Astrocyte of the cerebellum (primary cell): ENCODE measurements around the gene ZNF225.
A peak's percentile ranks its signal among the peaks of the same experiment; 100 is the strongest.

Experiments
- DNase-seq: peaks from one replicate; pipeline ENCODE4 v3.0.0-alpha.2; 2011; ENCODE audit warnings: low read depth
- H3K4me3 ChIP-seq: 2 replicates; pipeline ENCODE4 v1.5.1; 2011; ENCODE audit warnings: mild to moderate bottlenecking, low read depth, low read length, moderate library complexity
- CTCF ChIP-seq: IDR thresholded peaks from 2 replicates; pipeline ENCODE4 v1.5.1; 2012; ENCODE audit warnings: low read length, low read depth, moderate library complexity, mild to moderate bottlenecking; ENCODE audit errors: missing control alignments
- in situ Hi-C: cut with HindIII; loops from 2 replicates; pipeline ENCODE4 v1.10.0; 2017; ENCODE audit warnings: low sequenced_read_pairs

ZNF225 gene

GRCh38 chr19:44113138-44113783, at the start of gene ZNF225:
Gene ZNF225, plus strand, starts transcription at chr19:44113399. Its CDS starts 2,429 bp downstream, at chr19:44115828.
- in situ Hi-C loops: no loop called here
- peak; percentile 99 for DNase-seq
- peak; percentile 11 for TF ChIP-seq CTCF
- H3K4me3 ChIP-seq: peak within 1 kb of the TSS; percentile 76

GRCh38 chr19:44066305-44066704, 46.9 kb upstream of the ZNF225 start:
- in situ Hi-C loops: no loop called here

GRCh38 chr19:44069415-44069814, 43.8 kb upstream of the ZNF225 start:
- in situ Hi-C loops: no loop called here
- DNase-seq: no peak
- no peak for TF ChIP-seq CTCF
- no peak overlapping the region for H3K4me3 ChIP-seq

More at GRCh38 chr19:44066305-44066704, 46.9 kb upstream of the ZNF225 start:
- DNase-seq: no peak
- no peak overlapping the region for H3K4me3 ChIP-seq
- no peak for TF ChIP-seq CTCF

DNA sequence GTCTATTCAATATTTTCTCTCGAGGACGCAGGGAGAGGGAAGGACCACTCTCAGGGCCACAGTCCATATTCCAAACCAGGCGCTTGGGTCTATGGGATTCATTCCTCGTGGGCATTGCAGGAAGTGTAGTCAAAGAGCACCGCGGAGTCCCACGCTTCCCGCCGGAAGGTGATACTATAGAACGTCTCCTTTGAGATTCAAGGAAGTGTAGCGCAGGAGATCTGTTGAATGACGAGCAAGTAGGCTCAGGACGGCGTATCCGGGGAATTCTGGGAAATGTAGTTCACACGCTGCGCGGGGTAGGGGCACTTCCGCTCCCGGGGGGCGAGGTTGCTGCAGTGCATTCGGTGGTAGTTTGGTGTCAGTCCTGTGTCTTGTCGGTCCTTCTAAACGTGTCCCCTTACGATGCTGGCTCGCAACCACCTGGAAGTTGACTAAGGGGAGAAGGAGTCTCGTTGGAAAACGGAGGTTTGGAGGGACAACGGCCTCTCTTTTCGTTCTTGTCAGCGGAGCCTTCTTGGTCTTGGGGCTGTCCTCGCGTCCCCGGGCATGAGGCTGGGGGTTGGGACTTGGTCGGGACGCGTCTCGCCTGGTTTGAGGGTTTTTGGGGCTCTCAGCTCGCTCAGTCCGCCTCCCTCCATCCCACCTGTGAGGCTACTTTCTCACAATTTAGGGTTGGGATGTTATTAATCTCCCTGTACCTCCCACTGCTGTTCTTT, 41.2 kb upstream of the ZNF225 start, which contains the start of gene ZNF284:
Gene ZNF284, plus strand, starts transcription at position 336 of the 719 bp plus-strand sequence. CDS start 4,231 bp downstream, outside the sequence.
- H3K4me3 ChIP-seq: peak within 1 kb of the TSS; percentile 82
- in situ Hi-C loops: no loop called here
- no peak for TF ChIP-seq CTCF
- peak; percentile 60 for DNase-seq

DNA sequence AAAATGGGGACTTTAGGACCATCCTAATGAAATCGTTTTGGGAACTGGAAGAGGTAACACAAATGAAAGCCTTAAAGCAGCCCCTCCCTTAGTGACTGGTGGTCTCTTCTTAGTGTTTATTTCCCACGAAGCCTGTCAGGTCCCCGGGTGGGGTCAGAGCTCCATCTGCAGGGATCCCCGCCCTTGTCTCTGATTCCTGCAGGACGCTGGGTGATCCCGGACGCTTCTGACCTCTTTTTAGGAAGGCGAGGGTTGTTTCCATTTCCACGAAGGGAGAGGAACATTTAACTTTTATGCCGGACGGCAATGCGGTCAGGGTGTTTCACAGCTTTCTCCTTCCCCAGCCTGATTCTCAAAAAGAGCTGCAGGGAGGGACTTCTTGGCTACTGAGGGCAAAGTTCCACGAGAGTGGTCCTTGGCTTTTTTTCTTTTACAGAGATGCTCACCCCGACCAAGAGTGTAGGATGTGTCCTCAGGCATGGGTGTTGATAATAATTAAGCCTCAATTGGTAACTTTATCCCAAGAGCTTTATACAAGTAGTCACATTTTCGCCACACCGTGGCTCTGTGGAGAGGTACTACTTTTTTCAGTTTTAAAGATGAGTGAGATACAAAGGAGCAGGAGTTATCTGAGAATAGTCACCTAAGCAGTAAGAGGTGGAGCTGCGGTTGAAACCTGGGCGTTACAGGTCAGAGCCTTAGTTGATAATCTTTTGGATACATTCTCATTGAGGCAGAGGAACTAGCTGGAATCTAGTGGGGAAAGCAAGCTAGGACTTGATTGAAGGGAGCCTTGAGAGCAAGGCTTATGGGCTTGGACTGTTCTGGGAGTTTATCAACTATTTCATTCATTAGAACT, 40.4 kb upstream of the ZNF225 start:
- DNase-seq: no peak
- in situ Hi-C loops: no loop called here
- H3K4me3 ChIP-seq: peak overlapping the region; percentile 82
- TF ChIP-seq CTCF: no peak

DNA sequence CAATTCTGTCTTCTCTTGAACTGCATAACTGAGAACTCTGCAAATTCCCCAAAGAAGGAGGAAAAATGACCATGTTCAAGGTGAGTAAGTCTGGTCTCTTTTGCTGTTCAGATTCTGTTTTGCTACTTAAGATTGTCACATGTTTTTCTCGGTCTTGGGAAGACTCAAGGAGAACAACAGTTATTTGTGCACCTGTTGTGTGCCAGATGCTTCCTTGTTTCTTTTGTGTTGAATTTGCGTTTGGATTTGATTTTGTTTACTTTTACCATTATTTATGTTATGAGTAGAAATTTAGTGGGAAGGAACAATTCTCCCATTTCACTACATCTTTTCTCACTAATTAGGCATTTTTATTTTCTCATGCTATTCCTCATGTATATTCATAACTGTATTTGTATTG, 36.9 kb upstream of the ZNF225 start:
- H3K4me3 ChIP-seq: no peak overlapping the region
- in situ Hi-C loops: no loop called here
- no peak for TF ChIP-seq CTCF

More for the DNA sequence above, 36.9 kb upstream of the ZNF225 start:
- no peak for DNase-seq
